Chondrocyte (in vitro differentiated cells): ENCODE measurements around the gene SETMAR. TPM values are rescaled to one million over a fixed set of nuclear protein-coding genes. Genes with fewer than 3 reads are reported as not detected.

Experiments used
- DNase-seq: peaks from one replicate; pipeline ENCODE4 v3.0.0; 2021; ENCODE audit warnings: mixed read lengths, low spot score
- H3K27ac Mint-ChIP-seq: one replicate; pipeline ENCODE4 v1.8.0; 2021; ENCODE audit warnings: mild to moderate bottlenecking, moderate library complexity, mixed read lengths; ENCODE audit not compliant: unreplicated experiment
- H3K27me3 Mint-ChIP-seq: 2 replicates; pipeline ENCODE4 v1.8.0; 2021; ENCODE audit warnings: low read depth, mixed read lengths
- H3K36me3 Mint-ChIP-seq: 2 replicates; pipeline ENCODE4 v1.8.0; 2021; ENCODE audit warnings: low read depth, mixed read lengths
- H3K4me1 Mint-ChIP-seq: 2 replicates; pipeline ENCODE4 v1.8.0; 2021; ENCODE audit warnings: low read depth, mild to moderate bottlenecking, mixed read lengths
- H3K4me3 Mint-ChIP-seq: one replicate; pipeline ENCODE4 v1.8.0; 2021; ENCODE audit warnings: mild to moderate bottlenecking, moderate library complexity, mixed read lengths; ENCODE audit not compliant: unreplicated experiment
- H3K9me3 Mint-ChIP-seq: 2 replicates; pipeline ENCODE4 v1.8.0; 2021; ENCODE audit warnings: low read depth, mixed read lengths
- total RNA-seq: library from RNA; stranded (reverse); gene quantifications from 3 replicates; pipeline ENCODE4 v1.2.1, GENCODE V29; 2021
- TF ChIP-seq, protein P1 (sequence below): fragments of 200-600 bp; sonication (generic); IDR thresholded peaks from 2 replicates; pipeline ENCODE4 v1.5.0; 2021; ENCODE audit warnings: antibody characterized with exemption, mild to moderate bottlenecking, moderate library complexity

The SETMAR gene
- total RNA-seq, 1 donor from 2014 or later = 13.1 TPM

DNA sequence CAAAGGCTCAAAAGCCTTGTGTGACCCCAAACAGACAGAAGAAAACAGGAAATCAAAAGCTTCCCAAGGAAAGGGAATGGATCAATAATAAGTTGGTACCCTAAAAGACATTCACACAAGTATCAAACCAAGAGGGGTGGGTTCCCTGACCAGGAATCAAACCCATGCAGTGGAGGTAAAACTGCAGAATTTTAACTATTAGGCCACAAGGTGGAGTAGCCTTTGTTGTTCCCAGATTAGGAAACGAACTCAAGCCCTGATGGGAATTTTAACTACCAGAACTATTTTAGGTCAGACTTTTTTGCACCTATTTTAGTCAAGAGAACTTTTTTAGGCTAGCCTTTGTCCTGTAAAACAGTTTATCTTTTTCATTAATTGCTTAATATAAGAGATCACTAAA lies 31.4 kb downstream of the SETMAR start:
- Mint-ChIP-seq H3K27me3 (no peaks in the 10 kb centered on the region), H3K9me3 (peaks cover 4% of the 10 kb centered on the region), H3K27ac (no peak overlapping the region), H3K36me3 (no peaks in the 10 kb centered on the region), H3K4me3 (no peak overlapping the region), H3K4me1 (peaks cover 21% of the 10 kb centered on the region)
- DNase-seq = no peak
- TF ChIP-seq, protein P1, sequence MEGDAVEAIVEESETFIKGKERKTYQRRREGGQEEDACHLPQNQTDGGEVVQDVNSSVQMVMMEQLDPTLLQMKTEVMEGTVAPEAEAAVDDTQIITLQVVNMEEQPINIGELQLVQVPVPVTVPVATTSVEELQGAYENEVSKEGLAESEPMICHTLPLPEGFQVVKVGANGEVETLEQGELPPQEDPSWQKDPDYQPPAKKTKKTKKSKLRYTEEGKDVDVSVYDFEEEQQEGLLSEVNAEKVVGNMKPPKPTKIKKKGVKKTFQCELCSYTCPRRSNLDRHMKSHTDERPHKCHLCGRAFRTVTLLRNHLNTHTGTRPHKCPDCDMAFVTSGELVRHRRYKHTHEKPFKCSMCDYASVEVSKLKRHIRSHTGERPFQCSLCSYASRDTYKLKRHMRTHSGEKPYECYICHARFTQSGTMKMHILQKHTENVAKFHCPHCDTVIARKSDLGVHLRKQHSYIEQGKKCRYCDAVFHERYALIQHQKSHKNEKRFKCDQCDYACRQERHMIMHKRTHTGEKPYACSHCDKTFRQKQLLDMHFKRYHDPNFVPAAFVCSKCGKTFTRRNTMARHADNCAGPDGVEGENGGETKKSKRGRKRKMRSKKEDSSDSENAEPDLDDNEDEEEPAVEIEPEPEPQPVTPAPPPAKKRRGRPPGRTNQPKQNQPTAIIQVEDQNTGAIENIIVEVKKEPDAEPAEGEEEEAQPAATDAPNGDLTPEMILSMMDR = peak; percentile 51

DNA sequence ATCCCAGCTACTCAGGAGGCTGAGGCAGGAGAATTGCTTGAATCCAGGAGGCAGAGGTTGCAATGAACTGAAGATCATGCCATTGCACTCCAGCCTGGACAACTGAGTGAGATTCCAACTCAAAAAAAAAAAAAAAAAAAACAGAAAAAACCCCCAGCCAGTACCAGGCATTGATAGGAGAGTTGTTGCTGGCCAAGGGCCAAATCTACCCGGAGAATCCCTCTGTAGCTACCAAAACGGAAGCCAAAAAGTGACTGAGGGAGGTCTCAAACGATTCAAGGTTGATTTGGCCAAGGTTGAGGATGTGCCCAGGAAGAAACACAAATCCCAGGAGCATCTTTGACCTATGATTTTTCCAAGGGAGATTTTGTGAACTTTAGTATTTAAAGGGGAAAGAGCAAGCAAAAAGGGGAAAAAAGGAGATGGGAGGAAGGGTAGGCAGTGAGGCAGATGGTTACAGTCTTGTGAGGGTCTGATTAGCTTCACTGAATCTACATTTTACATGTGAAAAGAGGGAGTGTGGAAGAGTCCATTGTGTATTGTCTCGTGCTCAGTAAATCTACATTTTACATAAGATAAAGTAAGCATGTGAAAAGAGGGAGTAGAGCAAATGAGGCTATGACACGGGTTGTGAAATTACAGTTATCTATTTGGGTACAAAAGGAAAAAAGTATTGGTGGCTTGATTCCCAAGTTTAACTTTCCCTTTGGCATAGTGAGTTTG lies 32.8 kb downstream of the SETMAR start:
- Mint-ChIP-seq H3K27ac (no peak overlapping the region), H3K9me3 (no peaks in the 10 kb centered on the region)

DNA sequence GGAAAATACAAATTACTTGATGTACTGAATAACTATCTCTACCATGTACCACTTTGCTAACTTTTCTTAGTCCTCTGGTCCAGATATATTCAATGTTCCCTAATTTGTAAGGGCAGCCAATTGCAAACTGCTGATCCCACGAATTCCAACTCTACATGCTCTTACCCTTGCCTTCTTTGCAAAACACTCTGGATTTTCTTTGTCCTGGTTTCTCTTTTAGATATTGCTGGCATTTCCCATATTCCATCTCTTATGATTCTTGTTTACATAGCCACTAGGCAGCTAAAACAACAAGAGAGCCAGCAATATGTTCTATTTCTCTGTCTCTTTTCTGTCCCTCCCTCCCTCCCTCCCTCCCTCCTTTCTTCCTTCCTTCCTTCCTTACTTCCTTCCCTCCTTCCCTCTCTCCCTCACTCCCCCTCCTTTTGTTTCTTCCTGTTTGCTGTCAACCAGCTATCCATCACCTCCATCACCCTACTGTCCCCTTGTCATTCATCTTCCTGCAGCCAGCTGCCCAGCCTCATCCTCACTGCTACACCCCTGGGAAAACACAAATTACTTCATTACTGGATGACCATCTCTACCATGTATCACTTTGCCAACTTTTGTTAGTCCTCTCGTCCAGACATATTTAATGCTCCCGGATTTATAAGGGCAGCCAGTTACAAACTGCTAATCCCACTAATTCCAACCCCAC lies 33.8 kb downstream of the SETMAR start:
- H3K4me1 Mint-ChIP-seq = peaks cover 34% of the 10 kb centered on the region
- TF ChIP-seq, protein P1 = no peak
- H3K27ac Mint-ChIP-seq = peak overlapping the region; percentile 64
- H3K27me3 Mint-ChIP-seq = no peaks in the 10 kb centered on the region
- H3K4me3 Mint-ChIP-seq = no peak overlapping the region
- DNase-seq = no peak
- H3K36me3 Mint-ChIP-seq = no peaks in the 10 kb centered on the region
- H3K9me3 Mint-ChIP-seq = no peaks in the 10 kb centered on the region

More for the DNA sequence above, 32.8 kb downstream of the SETMAR start:
- no peaks in the 10 kb centered on the region for H3K36me3 Mint-ChIP-seq
- no peak for DNase-seq
- no peaks in the 10 kb centered on the region for H3K27me3 Mint-ChIP-seq
- TF ChIP-seq, protein P1 = no peak
- H3K4me3 Mint-ChIP-seq = no peak overlapping the region
- H3K4me1 Mint-ChIP-seq = peaks cover 30% of the 10 kb centered on the region

DNA sequence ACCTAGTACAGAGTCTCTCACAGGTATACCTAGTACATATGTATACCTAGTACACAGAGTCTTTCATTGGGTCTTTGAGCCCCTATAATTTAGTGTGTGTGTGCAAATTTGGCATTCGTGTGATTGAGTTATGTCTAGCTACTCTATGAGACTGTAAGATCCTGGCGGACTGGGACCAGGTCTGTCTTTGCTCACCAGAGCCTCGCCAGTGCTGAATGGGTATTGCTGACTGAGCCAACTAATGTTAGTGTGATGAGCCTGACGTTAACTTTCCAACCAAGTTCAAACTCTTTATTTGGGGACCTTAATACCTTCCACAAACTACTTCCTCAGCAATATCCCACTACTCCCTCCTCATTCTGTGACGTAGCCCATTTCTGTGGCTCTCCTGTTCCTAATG lies 35.6 kb downstream of the SETMAR start:
- no peak for DNase-seq
- Mint-ChIP-seq H3K4me1 (peaks cover 34% of the 10 kb centered on the region), H3K36me3 (no peaks in the 10 kb centered on the region), H3K4me3 (no peak overlapping the region), H3K27ac (no peak overlapping the region), H3K9me3 (no peaks in the 10 kb centered on the region), H3K27me3 (no peaks in the 10 kb centered on the region)
- TF ChIP-seq, protein P1 = no peak

DNA sequence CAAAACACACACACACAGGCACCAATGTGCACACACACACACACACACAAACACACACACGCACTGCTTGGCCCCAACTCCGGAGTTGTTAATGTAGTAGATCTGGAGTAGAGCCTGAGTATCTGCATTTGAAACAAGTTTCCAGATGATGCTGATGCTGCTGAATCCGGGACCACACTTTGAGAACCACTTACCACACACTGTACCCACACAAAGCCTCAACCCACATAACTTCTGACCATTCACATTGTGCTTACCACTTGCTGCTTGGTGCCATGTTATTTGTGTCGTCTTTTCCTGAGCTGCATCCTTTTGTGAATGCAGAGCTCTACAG lies 36.9 kb downstream of the SETMAR start:
- TF ChIP-seq, protein P1 = no peak
- Mint-ChIP-seq H3K27ac (peak overlapping the region; percentile 43), H3K36me3 (no peaks in the 10 kb centered on the region), H3K27me3 (no peaks in the 10 kb centered on the region), H3K4me1 (peaks cover 34% of the 10 kb centered on the region), H3K4me3 (no peak overlapping the region), H3K9me3 (no peaks in the 10 kb centered on the region)
- no peak for DNase-seq
